Cardiac septum (tissue), 1 donor: Measurements from ENCODE around the gene PIBF1. TPM values are rescaled to one million over a fixed set of nuclear protein-coding genes. Genes with fewer than 3 reads are reported as not detected.

Experiments
- total RNA-seq: library from RNA; stranded (reverse); fragmentation: NEBNext Ultra II Directional; extraction: Animal tissue kit (Norgen Biotek cat#: 25700); gene quantifications from one replicate; pipeline ENCODE4 v1.2.1, GENCODE V29; 2021
- donor health status: DM: no; HTN: no; CAD: no.

PIBF1 gene
- total RNA-seq, 1 donor from 2014 or later, result 14.2 TPM

Other genes starting within 250 kb of the PIBF1 start
- gene MZT1, start 54.5 kb upstream of the PIBF1 start, total RNA-seq, result 7.4 TPM
- 0.54 TPM for gene BORA, start 54.2 kb upstream of the PIBF1 start, total RNA-seq
- 18.1 TPM for gene DIS3, start 233 bp upstream of the PIBF1 start, total RNA-seq